WTC11 (cell line): ENCODE measurements around the gene CEP131.

Experiments used
- ATF1 ChIP-seq: sonication (generic); formaldehyde crosslinking; IDR thresholded peaks from 2 replicates; pipeline ENCODE4 v1.8.1; 2023; ENCODE audit warnings: mild to moderate bottlenecking, moderate library complexity, missing genetic modification reagents
- CTCF ChIP-seq: fragments of 200-600 bp; IDR thresholded peaks from 2 replicates; pipeline ENCODE4 v1.8.0; 2022; ENCODE audit warnings: antibody characterized with exemption
- TEAD4 ChIP-seq: sonication (generic); formaldehyde crosslinking; IDR thresholded peaks from 2 replicates; pipeline ENCODE4 v1.8.0; 2022; ENCODE audit warnings: mild to moderate bottlenecking, missing genetic modification reagents
- TF ChIP-seq, protein P1 (sequence below): sonication (generic); formaldehyde crosslinking; IDR thresholded peaks from 2 replicates; pipeline ENCODE4 v1.8.0; 2022; ENCODE audit warnings: mild to moderate bottlenecking, missing genetic modification reagents
- TF ChIP-seq, protein P2 (sequence below): sonication (generic); formaldehyde crosslinking; IDR thresholded peaks from 2 replicates; pipeline ENCODE4 v1.8.0; 2022; ENCODE audit warnings: mild to moderate bottlenecking, missing genetic modification reagents
- TF ChIP-seq, protein P3 (sequence below): sonication (generic); formaldehyde crosslinking; IDR thresholded peaks from 2 replicates; pipeline ENCODE4 v1.8.0; 2022; ENCODE audit warnings: mild to moderate bottlenecking, missing genetic modification reagents

GRCh38 chr17:81173052-81173761 is 49.6 kb downstream of the CEP131 start:
- TF ChIP-seq CTCF: no peak
- no peak for TF ChIP-seq TEAD4 (CRISPR knock-in tag)
- no peak for TF ChIP-seq ATF1
- TF ChIP-seq, protein P1, sequence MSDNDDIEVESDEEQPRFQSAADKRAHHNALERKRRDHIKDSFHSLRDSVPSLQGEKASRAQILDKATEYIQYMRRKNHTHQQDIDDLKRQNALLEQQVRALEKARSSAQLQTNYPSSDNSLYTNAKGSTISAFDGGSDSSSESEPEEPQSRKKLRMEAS (CRISPR knock-in tag): no peak
- TF ChIP-seq, protein P2, sequence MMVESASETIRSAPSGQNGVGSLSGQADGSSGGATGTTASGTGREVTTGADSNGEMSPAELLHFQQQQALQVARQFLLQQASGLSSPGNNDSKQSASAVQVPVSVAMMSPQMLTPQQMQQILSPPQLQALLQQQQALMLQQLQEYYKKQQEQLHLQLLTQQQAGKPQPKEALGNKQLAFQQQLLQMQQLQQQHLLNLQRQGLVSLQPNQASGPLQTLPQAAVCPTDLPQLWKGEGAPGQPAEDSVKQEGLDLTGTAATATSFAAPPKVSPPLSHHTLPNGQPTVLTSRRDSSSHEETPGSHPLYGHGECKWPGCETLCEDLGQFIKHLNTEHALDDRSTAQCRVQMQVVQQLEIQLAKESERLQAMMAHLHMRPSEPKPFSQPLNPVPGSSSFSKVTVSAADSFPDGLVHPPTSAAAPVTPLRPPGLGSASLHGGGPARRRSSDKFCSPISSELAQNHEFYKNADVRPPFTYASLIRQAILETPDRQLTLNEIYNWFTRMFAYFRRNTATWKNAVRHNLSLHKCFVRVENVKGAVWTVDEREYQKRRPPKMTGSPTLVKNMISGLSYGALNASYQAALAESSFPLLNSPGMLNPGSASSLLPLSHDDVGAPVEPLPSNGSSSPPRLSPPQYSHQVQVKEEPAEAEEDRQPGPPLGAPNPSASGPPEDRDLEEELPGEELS: no peak
- TF ChIP-seq, protein P3, sequence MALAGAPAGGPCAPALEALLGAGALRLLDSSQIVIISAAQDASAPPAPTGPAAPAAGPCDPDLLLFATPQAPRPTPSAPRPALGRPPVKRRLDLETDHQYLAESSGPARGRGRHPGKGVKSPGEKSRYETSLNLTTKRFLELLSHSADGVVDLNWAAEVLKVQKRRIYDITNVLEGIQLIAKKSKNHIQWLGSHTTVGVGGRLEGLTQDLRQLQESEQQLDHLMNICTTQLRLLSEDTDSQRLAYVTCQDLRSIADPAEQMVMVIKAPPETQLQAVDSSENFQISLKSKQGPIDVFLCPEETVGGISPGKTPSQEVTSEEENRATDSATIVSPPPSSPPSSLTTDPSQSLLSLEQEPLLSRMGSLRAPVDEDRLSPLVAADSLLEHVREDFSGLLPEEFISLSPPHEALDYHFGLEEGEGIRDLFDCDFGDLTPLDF (CRISPR knock-in tag): no peak
